Kidney (tissue), 14 donors: Measurements from ENCODE around the gene FGGY. TPM values are rescaled to one million over a fixed set of nuclear protein-coding genes. Genes with fewer than 3 reads are reported as not detected.
A peak's percentile ranks its signal among the peaks of the same experiment; 100 is the strongest.

Source experiments
- DNase-seq, 5 donors: peaks; one replicate each; pipeline ENCODE4 v3.0.0-alpha.2; 2013 to 2020
- FAIRE-seq: peaks from 2 replicates; lab custom pipeline; 2012; peaks lifted over from hg19 to GRCh38; lab: Jason Lieb, UNC
- H3K27ac ChIP-seq, 2 donors: one replicate each; pipeline ENCODE4 v1.7.0; 2013; ENCODE audit warnings: low read depth in 2 of 2, low read length in 2 of 2, inconsistent platforms in 1 of 2
- H3K27me3 ChIP-seq: one replicate; pipeline ENCODE4 v1.7.1; 2013; ENCODE audit warnings: low read length, inconsistent platforms; ENCODE audit not compliant: control insufficient read depth, insufficient read depth
- H3K36me3 ChIP-seq, 3 donors: one replicate each; pipeline versions ENCODE4 v1.7.0 to v1.7.1; 2013; ENCODE audit warnings: low read length in 3 of 3, control low read depth in 1 of 3, inconsistent platforms in 1 of 3; ENCODE audit not compliant: insufficient read depth in 3 of 3, control insufficient read depth in 2 of 3
- H3K4me1 ChIP-seq, 3 donors: one replicate each; pipeline versions ENCODE4 v1.7.0 to v1.7.1; 2013; ENCODE audit warnings: low read length in 3 of 3, inconsistent platforms in 1 of 3, low read depth in 1 of 3; ENCODE audit not compliant: control insufficient read depth in 2 of 3, insufficient read depth in 2 of 3
- H3K4me3 ChIP-seq, 3 donors: one replicate each; pipeline versions ENCODE4 v1.7.0 to v1.8.1; 2013; ENCODE audit warnings: low read length in 3 of 3, control low read depth in 1 of 3, inconsistent platforms in 1 of 3
- H3K9ac ChIP-seq, 3 donors: one replicate each; pipeline versions ENCODE4 v1.7.0 to v1.7.1; 2013; ENCODE audit warnings: low read length in 3 of 3, control low read depth in 1 of 3, inconsistent platforms in 1 of 3
- H3K9me3 ChIP-seq, 3 donors: one replicate each; pipeline versions ENCODE4 v1.7.0 to v1.7.1; 2013; ENCODE audit warnings: low read length in 3 of 3, control low read depth in 1 of 3, inconsistent platforms in 1 of 3; ENCODE audit not compliant: control insufficient read depth in 2 of 3, insufficient read depth in 1 of 3
- CTCF ChIP-seq: IDR thresholded peaks from 3 replicates; pipeline ENCODE4 v1.5.1; 2012; ENCODE audit warnings: mild to moderate bottlenecking, moderate library complexity, borderline replicate concordance; ENCODE audit not compliant: insufficient read depth; ENCODE audit errors: extremely low read depth
- intact Hi-C: fragments of 100-400 bp; cut with DNase I; formaldehyde crosslinking; loops from one replicate; pipeline ENCODE4 v1.11.1; 2022
- polyA plus RNA-seq: library from polyadenylated mRNA; stranded (reverse); fragments of 350-450 nt; fragmentation: Illumina TruSeq; extraction: RNeasy Lipid Tissue Mini Kit (QIAGEN cat#74804); gene quantifications from one replicate; pipeline ENCODE4 v1.2.3, GENCODE V29; 2014; ENCODE audit warnings: low read depth, low replicate concordance; ENCODE audit not compliant: insufficient read depth
- total RNA-seq: library from RNA; stranded (reverse); fragmentation: NEBNext Ultra II Directional; extraction: Animal tissue kit (Norgen Biotek cat#: 25700); gene quantifications from one replicate; pipeline ENCODE4 v1.2.1, GENCODE V29; 2021
- donor health status: control.
- donor health status: control.
- donor health status: control.
- donor health status: control.
- donor health status: control.
- donor health status: DM: yes; HTN: yes; CAD: no.
- donor health status: Normal renal cell carcinoma (clear cell type).

The FGGY gene
- total and polyA plus RNA-seq, 2 donors from 2014 or later: 11.2 to 31.0 TPM

- Histone ChIP-seq H3K4me3 (no peak overlapping the region), H3K27ac (no peak overlapping the region), H3K27me3 (no peaks in the 10 kb centered on the region), H3K9ac (no peak overlapping the region), H3K9me3 (peaks cover 0 to 3% (median 2%) of the 10 kb centered on the region in 3 donors), H3K36me3 (no peaks in the 10 kb centered on the region), H3K4me1 (peaks cover 5 to 17% (median 6%) of the 10 kb centered on the region in 3 donors)
- DNase-seq (no peak), FAIRE-seq (no peak)
- TF ChIP-seq CTCF: no peak
- intact Hi-C loops: no loop called here
Observed at GRCh38 chr1:59497616-59498015, 200.7 kb downstream of the FGGY start.

- Histone ChIP-seq H3K27ac (peak overlapping the region in 1 of 2 donors; percentile 25), H3K36me3 (no peaks in the 10 kb centered on the region), H3K4me1 (peaks cover 5 to 17% (median 6%) of the 10 kb centered on the region in 3 donors), H3K27me3 (no peaks in the 10 kb centered on the region), H3K9me3 (peaks cover 0 to 3% (median 2%) of the 10 kb centered on the region in 3 donors), H3K4me3 (no peak overlapping the region), H3K9ac (peak overlapping the region in 1 of 3 donors; percentile 38)
- DNase-seq (peak in 3 of 5 donors; percentile 37 to 71 (median 58)), FAIRE-seq (no peak)
- TF ChIP-seq CTCF: no peak
- intact Hi-C loops: no loop called here
Observed at GRCh38 chr1:59498640-59499039, 201.7 kb downstream of the FGGY start.

GRCh38 chr1:59499273-59499942, 202.5 kb downstream of the FGGY start:
- intact Hi-C loops: no loop called here
- Histone ChIP-seq H3K4me1 (peaks cover 5 to 17% (median 6%) of the 10 kb centered on the region in 3 donors), H3K9ac (no peak overlapping the region), H3K27ac (peak overlapping the region in 1 of 2 donors; percentile 25), H3K27me3 (no peaks in the 10 kb centered on the region), H3K36me3 (no peaks in the 10 kb centered on the region), H3K9me3 (peaks cover 0 to 3% (median 2%) of the 10 kb centered on the region in 3 donors), H3K4me3 (no peak overlapping the region)
- no peak for TF ChIP-seq CTCF
- peak in 1 of 5 donors; percentile 50 for DNase-seq
- peak; percentile 47 for FAIRE-seq
